RWPE2 (cell line): Measurements from ENCODE around the gene BCL2L1.

Source experiments
- ATAC-seq: fragments of 200-7000 bp; cut with Tn5 transposase; 3 replicates; pipeline ENCODE4 v1.9.1; 2021; ENCODE audit warnings: low read depth
- DNase-seq: peaks from one replicate; pipeline ENCODE4 v3.0.0-alpha.2; 2020; ENCODE audit warnings: low spot score
- H3K27ac ChIP-seq: fragments of 450-650 bp; 2 replicates; pipeline ENCODE4 v1.5.1; 2017; ENCODE audit warnings: mild to moderate bottlenecking; ENCODE audit not compliant: poor library complexity, severe bottlenecking
- H3K27me3 ChIP-seq: fragments of 250-450 bp; sonication (Bioruptor Pico); 2 replicates; pipeline ENCODE4 v1.5.1; 2021; ENCODE audit warnings: mild to moderate bottlenecking, moderate library complexity; ENCODE audit not compliant: insufficient read depth, poor library complexity, severe bottlenecking
- H3K36me3 ChIP-seq: fragments of 250-450 bp; sonication (Bioruptor Pico); 2 replicates; pipeline ENCODE4 v1.5.1; 2020; ENCODE audit warnings: low read depth, mild to moderate bottlenecking, moderate library complexity
- H3K4me1 ChIP-seq: fragments of 250-450 bp; sonication (Bioruptor Pico); 2 replicates; pipeline ENCODE4 v1.5.1; 2021; ENCODE audit warnings: mild to moderate bottlenecking, moderate library complexity; ENCODE audit not compliant: insufficient read depth, poor library complexity, severe bottlenecking
- H3K4me3 ChIP-seq: fragments of 250-450 bp; sonication (Bioruptor Pico); 2 replicates; pipeline ENCODE4 v1.5.1; 2021; ENCODE audit warnings: mild to moderate bottlenecking, moderate library complexity; ENCODE audit not compliant: severe bottlenecking
- H3K9me3 ChIP-seq: fragments of 250-450 bp; sonication (Bioruptor Pico); 2 replicates; pipeline ENCODE4 v1.5.1; 2021; ENCODE audit warnings: mild to moderate bottlenecking, moderate library complexity; ENCODE audit not compliant: severe bottlenecking
- CTCF ChIP-seq: fragments of 450-650 bp; IDR thresholded peaks from one replicate; pipeline ENCODE4 v1.5.1; 2017; ENCODE audit warnings: mild to moderate bottlenecking, moderate library complexity; ENCODE audit not compliant: poor library complexity, severe bottlenecking

BCL2L1 gene

DNA sequence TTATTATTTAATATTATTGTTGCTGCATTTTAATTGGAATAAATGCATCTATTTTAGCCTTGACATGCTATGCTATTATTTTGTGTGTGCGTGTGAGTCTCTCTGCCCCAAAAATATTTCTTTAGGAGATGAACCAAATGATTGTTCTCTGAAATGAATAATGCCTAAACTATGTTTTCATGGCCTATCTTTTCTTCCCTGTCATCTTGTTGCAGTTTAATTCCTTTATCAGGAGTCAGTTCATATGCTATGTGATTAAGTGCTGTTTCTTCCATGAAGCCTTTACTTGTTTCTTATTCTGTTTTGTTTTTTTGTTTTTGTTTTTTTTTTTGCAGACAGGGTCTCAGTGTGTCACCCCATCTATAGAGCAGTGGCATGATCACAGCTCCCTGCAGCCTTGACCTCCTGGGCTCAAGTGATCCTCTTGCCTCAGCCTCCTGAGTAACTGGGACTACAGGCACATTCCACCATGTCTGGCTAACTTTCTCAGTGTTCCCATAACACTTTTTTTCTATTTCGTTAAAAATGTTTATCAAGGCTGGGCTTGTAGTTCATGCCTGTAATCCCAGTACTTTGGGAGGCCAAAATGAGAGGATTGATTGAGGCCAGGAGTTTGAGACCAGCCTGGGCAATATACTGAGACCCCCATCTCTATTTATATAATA, 42.1 kb upstream of the BCL2L1 start:
- no peak for ATAC-seq
- H3K27me3 ChIP-seq = no peaks in the 10 kb centered on the region
- no peak for DNase-seq
- peaks cover 100% of the 10 kb centered on the region for H3K36me3 ChIP-seq
- H3K27ac ChIP-seq = no peak overlapping the region
- H3K4me1 ChIP-seq = no peaks in the 10 kb centered on the region
- no peak for TF ChIP-seq CTCF
- no peaks in the 10 kb centered on the region for H3K9me3 ChIP-seq
- no peak overlapping the region for H3K4me3 ChIP-seq

GRCh38 chr20:31760519-31761240, 38.0 kb upstream of the BCL2L1 start:
- peak; percentile 52; the same call in 2 of the 3 replicates for ATAC-seq
- H3K27ac ChIP-seq = no peak overlapping the region

GRCh38 chr20:31759836-31760518, 37.3 kb upstream of the BCL2L1 start:
- H3K27ac ChIP-seq = no peak overlapping the region
- 0 out of 3 replicates have a peak, but pooled peaks have one; percentile 14 for ATAC-seq
- no peak overlapping the region for H3K4me3 ChIP-seq
- no peak for DNase-seq
- H3K4me1 ChIP-seq = no peaks in the 10 kb centered on the region
- no peaks in the 10 kb centered on the region for H3K9me3 ChIP-seq
- TF ChIP-seq CTCF = no peak
- no peaks in the 10 kb centered on the region for H3K27me3 ChIP-seq
- H3K36me3 ChIP-seq = peaks cover 100% of the 10 kb centered on the region

More at GRCh38 chr20:31760519-31761240, 38.0 kb upstream of the BCL2L1 start:
- no peak for DNase-seq
- no peaks in the 10 kb centered on the region for H3K27me3 ChIP-seq
- no peak overlapping the region for H3K4me3 ChIP-seq
- peaks cover 100% of the 10 kb centered on the region for H3K36me3 ChIP-seq
- no peaks in the 10 kb centered on the region for H3K9me3 ChIP-seq
- H3K4me1 ChIP-seq = no peaks in the 10 kb centered on the region
- no peak for TF ChIP-seq CTCF

DNA sequence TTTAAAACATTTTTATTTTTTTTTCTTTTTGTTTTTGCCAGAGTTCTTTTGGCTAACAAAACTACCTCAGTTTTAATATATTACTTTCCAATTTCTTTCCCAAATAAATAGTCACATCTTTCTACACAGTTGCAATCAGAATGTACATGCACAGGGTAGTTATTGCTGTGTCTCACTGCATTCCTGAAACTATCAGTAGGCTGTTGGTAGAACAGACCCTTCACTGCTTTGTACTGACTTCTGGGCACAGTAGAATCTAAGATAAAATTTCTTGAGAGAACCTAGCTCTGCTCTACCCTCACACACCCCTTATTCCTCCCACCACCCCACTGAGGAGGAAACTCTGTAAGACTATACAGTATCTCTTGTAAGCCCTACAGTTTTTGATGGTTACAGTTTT, 36.3 kb upstream of the BCL2L1 start:
- Histone ChIP-seq H3K4me3 (no peak overlapping the region), H3K4me1 (no peaks in the 10 kb centered on the region), H3K27me3 (no peaks in the 10 kb centered on the region), H3K27ac (no peak overlapping the region), H3K36me3 (peaks cover 100% of the 10 kb centered on the region), H3K9me3 (no peaks in the 10 kb centered on the region)
- ATAC-seq (0 out of 3 replicates have a peak, but pooled peaks have one; percentile 11), DNase-seq (no peak)
- TF ChIP-seq CTCF = no peak
